ENCODE measurements around the gene GRAP2. TPM values are rescaled to one million over a fixed set of nuclear protein-coding genes. Genes with fewer than 3 reads are reported as not detected.

Gene GRAP2
- total RNA-seq, 3 donors from 2014 or later: 3.4 to 5.5 (median 4.2) TPM

GRCh38 chr22:40010746-40011145, 109.9 kb downstream of the GRAP2 start:
- Histone ChIP-seq H3K4me1 (ENCODE audit: low read depth) (peaks cover 22% of the 10 kb centered on the region), H3K36me3 (ENCODE audit: low read depth) (no peaks in the 10 kb centered on the region), H3K9me3 (no peaks in the 10 kb centered on the region), H3K4me3 (no peak overlapping the region)
- no peak for ATAC-seq
- DNase-seq: no peak
- intact Hi-C loops (cut with DNase I, micrococcal nuclease): no loop called here
- TF ChIP-seq CTCF (IDR thresholded peaks at IDR 0.05): no peak

- DNase-seq (peak in 1 of 3 donors; percentile 82), ATAC-seq (peak; percentile 88)
- Histone ChIP-seq H3K4me1 (ENCODE audit: low read depth) (peaks cover 31% of the 10 kb centered on the region), H3K4me3 (no peak overlapping the region), H3K36me3 (ENCODE audit: low read depth) (no peaks in the 10 kb centered on the region), H3K9me3 (no peaks in the 10 kb centered on the region)
- intact Hi-C loops (cut with DNase I, micrococcal nuclease): no loop called here
- no peak for TF ChIP-seq CTCF (IDR thresholded peaks at IDR 0.05)
These were observed 113.9 kb downstream of the GRAP2 start for GRCh38 chr22:40014667-40015248.

GRCh38 chr22:40015358-40015976, 114.6 kb downstream of the GRAP2 start:
- Histone ChIP-seq H3K36me3 (ENCODE audit: low read depth) (no peaks in the 10 kb centered on the region), H3K4me3 (no peak overlapping the region), H3K9me3 (no peaks in the 10 kb centered on the region), H3K4me1 (ENCODE audit: low read depth) (peaks cover 31% of the 10 kb centered on the region)
- TF ChIP-seq CTCF (IDR thresholded peaks at IDR 0.05): no peak
- DNase-seq (no peak), ATAC-seq (peak; percentile 20)
- intact Hi-C loops (cut with DNase I, micrococcal nuclease): no loop called here

- no peak overlapping the region for H3K4me3 ChIP-seq
- ATAC-seq (no peak), DNase-seq (no peak)
- H3K9me3 ChIP-seq: no peaks in the 10 kb centered on the region
- peaks cover 31% of the 10 kb centered on the region for H3K4me1 ChIP-seq (ENCODE audit: low read depth)
- intact Hi-C loops (cut with DNase I, micrococcal nuclease): no loop called here
- TF ChIP-seq CTCF (IDR thresholded peaks at IDR 0.05): no peak
- H3K36me3 ChIP-seq (ENCODE audit: low read depth): peaks cover 3% of the 10 kb centered on the region
These were observed 117.2 kb downstream of the GRAP2 start for GRCh38 chr22:40018051-40018450.

DNA sequence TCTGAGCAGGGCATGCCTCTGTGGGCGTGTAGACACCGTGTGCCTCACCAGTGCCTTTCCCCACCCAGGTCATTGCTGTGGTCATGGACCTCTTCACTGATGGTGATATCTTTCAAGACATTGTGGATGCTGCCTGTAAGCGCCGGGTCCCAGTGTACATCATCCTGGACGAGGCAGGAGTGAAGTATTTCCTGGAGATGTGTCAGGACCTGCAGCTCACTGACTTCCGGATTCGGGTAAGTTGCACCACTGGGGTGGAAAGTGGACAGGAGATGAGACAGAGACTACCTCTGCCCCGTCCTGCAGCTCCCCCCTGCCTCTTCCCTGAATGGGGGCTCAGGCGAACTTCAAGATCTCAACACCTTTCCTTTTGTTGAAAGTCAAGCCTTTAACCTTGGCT, 118.2 kb downstream of the GRAP2 start:
- TF ChIP-seq CTCF (IDR thresholded peaks at IDR 0.05): no peak
- DNase-seq: no peak
- Histone ChIP-seq H3K9me3 (no peaks in the 10 kb centered on the region), H3K4me3 (no peak overlapping the region), H3K36me3 (ENCODE audit: low read depth) (peaks cover 3% of the 10 kb centered on the region), H3K4me1 (ENCODE audit: low read depth) (peaks cover 31% of the 10 kb centered on the region)
- intact Hi-C loops (cut with DNase I, micrococcal nuclease): no loop called here
- ATAC-seq: no peak

Measured in mucosa of descending colon (tissue), 3 donors.